Stimulated activated naive CD4-positive, alpha-beta T cell (primary cell): ENCODE measurements around the gene MED12.
"Not testable (repeated sequence)": the region's sequence is repeated elsewhere in the genome, so short reads cannot be mapped to it uniquely, and the experiment has no call there.

Source experiments
- DNase-seq, 6 experiments: peaks; one replicate each; lab custom pipeline; 2025; lab: John Stamatoyannopoulos, UW

Gene MED12

DNA sequence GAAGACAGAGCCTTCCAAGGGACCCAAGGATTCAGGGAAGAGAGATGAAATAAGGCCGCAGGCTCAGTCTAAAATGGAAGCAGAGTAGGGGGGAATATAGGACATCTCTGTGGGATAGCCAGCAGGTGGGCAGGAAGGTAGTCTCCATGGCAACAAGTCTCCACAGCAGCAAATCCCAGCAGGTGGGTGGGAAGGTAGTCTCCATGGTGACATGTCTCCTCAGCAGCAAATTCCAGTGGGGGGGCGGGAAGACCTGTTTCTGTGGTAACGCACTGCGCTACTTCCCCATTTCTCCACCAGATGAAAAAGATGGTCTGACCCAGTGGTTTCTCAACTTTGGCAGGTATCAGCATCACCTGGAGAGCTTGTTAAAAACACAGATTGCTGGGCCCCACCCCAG lies 44.6 kb downstream of the MED12 start:
- DNase-seq = no peak

- no peak for DNase-seq
These were observed 45.7 kb downstream of the MED12 start for GRCh38 chrX:71164071-71164470.

DNA sequence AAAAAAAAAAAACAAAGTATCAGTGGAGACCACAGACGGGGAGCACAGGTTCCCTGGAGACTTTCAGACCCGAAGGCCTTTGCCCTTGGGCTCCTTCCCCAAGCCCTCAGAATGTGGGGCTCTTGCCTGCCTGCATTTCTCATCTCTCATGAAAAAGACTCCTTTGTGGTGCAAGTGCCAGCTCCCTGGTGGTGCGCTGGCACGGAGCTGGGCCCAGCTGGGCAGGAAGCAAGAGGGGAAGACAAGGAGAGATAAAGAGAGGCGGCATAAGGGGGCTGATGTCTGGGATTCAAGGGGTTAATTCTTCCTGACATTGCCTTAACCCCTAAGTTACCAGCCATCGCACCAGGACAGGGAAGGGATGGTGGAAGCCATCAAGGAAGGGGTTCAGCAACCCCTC lies 48.1 kb downstream of the MED12 start:
- no peak for DNase-seq

DNA sequence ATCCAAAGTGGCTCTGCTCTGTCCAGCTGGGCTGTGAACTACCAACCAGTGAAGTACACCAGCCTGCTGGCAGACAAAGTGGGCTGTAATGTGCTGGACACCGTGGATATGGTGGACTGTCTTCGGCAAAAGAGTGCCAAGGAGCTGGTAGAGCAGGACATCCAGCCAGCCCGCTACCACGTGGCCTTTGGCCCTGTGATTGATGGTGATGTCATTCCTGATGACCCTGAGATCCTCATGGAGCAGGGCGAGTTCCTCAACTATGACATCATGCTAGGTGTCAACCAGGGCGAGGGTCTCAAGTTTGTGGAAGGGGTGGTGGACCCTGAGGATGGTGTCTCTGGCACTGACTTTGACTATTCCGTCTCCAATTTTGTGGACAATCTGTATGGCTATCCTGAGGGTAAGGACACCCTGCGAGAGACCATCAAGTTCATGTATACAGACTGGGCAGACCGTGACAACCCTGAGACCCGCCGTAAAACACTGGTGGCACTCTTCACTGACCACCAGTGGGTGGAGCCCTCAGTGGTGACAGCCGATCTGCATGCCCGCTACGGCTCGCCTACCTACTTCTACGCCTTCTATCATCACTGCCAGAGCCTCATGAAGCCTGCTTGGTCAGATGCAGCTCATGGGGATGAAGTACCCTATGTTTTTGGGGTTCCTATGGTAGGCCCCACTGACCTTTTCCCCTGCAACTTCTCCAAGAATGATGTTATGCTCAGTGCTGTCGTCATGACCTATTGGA lies 48.8 kb downstream of the MED12 start:
- no peak for DNase-seq

- no peak for DNase-seq
These were observed 49.7 kb downstream of the MED12 start for GRCh38 chrX:71168134-71168533.

GRCh38 chrX:71169586-71169985 lies 51.2 kb downstream of the MED12 start:
- no peak for DNase-seq

DNA sequence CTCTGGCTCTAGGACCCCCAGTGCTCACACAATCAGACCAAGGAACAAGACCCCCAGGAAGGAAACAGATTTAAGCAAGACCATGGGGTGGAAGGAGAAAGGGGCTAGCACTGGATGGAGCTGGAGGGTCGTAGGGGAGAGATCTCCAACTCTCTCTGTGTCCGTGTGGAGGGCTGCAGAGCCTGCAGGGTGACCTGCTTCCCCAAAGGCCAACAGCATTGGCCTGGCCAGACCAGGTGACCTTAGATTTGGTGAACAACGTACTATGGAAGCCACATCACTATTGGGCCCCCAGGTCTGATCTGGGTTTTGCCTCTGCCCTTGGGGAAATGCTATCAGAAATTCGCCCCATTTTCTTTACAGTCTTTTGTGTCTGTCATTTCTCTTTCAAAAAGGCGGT lies 52.3 kb downstream of the MED12 start:
- no peak for DNase-seq

DNA sequence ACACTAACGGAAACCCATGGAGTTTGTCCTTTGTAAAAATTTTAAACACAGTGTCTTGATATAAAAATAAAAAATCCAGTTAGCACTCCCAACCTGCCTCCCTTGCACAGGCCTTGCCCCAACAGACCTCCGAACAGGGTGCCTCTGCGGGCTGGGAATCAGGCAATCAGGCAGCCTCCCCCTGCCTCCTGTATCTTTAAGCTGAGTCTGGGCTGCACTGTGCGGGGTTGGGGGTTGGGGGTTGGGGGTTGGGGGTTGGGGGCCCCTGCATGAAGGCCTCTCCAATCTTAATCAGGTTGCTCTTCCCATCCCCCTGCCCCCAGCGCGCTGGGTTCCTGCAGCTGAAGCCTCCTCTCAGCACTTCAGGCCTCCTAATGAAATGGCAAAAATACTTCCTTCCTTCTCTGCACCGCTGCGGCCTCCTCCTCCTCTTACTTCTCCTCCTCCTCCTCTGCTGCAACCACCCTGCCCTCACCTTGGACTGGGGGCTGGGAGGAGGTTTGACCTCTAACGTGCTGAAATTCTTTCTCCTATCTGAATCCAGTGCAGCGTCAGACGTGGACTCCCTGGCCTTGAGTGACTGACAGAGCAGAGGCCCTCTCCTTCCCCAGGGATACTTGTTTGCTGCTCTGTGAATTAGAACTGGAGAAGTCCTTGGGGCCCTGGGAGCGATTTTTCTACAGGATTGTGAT lies 52.9 kb downstream of the MED12 start:
- DNase-seq = no peak

- no peak for DNase-seq
These were observed 55.0 kb downstream of the MED12 start for GRCh38 chrX:71173440-71173839.

DNA sequence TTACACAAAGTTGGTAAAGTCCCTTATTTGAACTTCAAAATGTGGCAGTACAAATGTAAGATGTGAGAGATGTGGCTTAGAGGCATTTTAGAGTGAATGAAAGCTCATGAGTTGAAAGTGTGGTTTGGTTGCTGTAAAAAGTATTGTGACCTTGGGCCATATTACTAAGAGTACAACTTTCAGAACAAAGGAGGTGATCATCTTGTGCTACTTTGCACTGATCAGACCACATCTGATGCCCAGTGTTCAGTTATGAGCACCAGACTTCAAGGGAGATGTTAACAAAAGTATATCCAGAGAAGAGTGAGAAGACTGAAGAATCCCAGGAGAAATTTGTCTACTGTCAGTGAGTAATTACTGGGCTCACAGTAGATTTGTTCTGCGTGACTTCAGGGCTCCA lies 56.4 kb downstream of the MED12 start:
- no peak for DNase-seq

- no peak for DNase-seq
These were observed 57.1 kb downstream of the MED12 start for GRCh38 chrX:71175531-71175930.

GRCh38 chrX:71177327-71177726 lies 58.9 kb downstream of the MED12 start:
- no peak for DNase-seq

- peak in 5 of 6 experiments; percentile 3 to 34 (median 8) for DNase-seq
These were observed 60.5 kb downstream of the MED12 start for GRCh38 chrX:71178908-71179307.

- DNase-seq = not testable (repeated sequence)
These were observed 62.3 kb downstream of the MED12 start for GRCh38 chrX:71180579-71181265.

DNA sequence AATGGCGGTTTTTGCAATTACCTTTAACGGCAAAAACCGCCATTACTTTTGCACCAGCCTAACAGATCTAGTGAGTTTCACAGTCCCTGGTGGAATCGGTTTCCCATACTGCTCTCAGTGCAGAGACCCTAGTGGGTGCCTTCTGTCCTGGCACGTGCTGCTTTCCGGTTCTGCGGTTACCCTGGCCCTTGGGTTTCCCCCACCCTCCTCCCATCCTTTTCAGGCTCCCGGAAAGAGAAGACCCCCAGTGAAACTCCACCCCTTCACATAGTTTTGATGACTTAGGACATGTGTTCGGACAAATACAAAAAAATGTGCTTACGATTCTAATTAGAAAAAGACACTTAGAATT lies 63.1 kb downstream of the MED12 start:
- DNase-seq = peak in 5 of 6 experiments; percentile 31 to 59 (median 43)

- peak; percentile 53 to 80 (median 78) for DNase-seq
These were observed 63.8 kb downstream of the MED12 start for GRCh38 chrX:71181910-71182799.

GRCh38 chrX:71182871-71183270 lies 64.5 kb downstream of the MED12 start:
- DNase-seq = no peak

GRCh38 chrX:71183341-71183740 lies 64.9 kb downstream of the MED12 start:
- DNase-seq = no peak

GRCh38 chrX:71184092-71184491 lies 65.7 kb downstream of the MED12 start:
- DNase-seq = no peak

GRCh38 chrX:71184803-71185495 lies 66.6 kb downstream of the MED12 start:
- DNase-seq = no peak

GRCh38 chrX:71191248-71191647 lies 72.9 kb downstream of the MED12 start:
- DNase-seq = no peak
